Mesendoderm (in vitro differentiated cells): ENCODE data around the gene ZBTB7C.

Experiments used
- DNase-seq: peaks from one replicate; pipeline ENCODE4 v3.0.0; 2013
- H2AK5ac ChIP-seq: 2 replicates; pipeline ENCODE4 v1.6.1; 2013; ENCODE audit warnings: low read length, inconsistent platforms
- H2BK120ac ChIP-seq: 2 replicates; pipeline ENCODE4 v1.6.1; 2013; ENCODE audit warnings: low read depth, mild to moderate bottlenecking, low read length, moderate library complexity, mixed read lengths
- H2BK15ac ChIP-seq: replicated peaks from 2 replicates; pipeline ENCODE4 v1.6.1; 2013; ENCODE audit warnings: low read depth, mild to moderate bottlenecking, moderate library complexity
- H2BK5ac ChIP-seq: 2 replicates; pipeline ENCODE4 v1.6.1; 2013; ENCODE audit warnings: low read length, inconsistent platforms
- H3K18ac ChIP-seq: 2 replicates; pipeline ENCODE4 v1.6.1; 2013; ENCODE audit warnings: mild to moderate bottlenecking, low read length, mixed read lengths
- H3K23ac ChIP-seq: one replicate; pipeline ENCODE4 v1.6.1; 2013; ENCODE audit warnings: low read length
- H3K27ac ChIP-seq: 2 replicates; pipeline ENCODE4 v1.5.1; 2013; ENCODE audit warnings: low read depth, mild to moderate bottlenecking, inconsistent platforms, low read length, moderate library complexity
- H3K27me3 ChIP-seq: 2 replicates; pipeline ENCODE4 v1.6.1; 2013; ENCODE audit warnings: low read length, control low read depth, mild to moderate bottlenecking, inconsistent platforms; ENCODE audit not compliant: insufficient read depth, poor library complexity
- H3K36me3 ChIP-seq: 2 replicates; pipeline ENCODE4 v1.6.1; 2013; ENCODE audit warnings: low read length, inconsistent platforms; ENCODE audit not compliant: control insufficient read depth, insufficient read depth
- H3K4ac ChIP-seq: one replicate; pipeline ENCODE4 v1.6.1; 2013; ENCODE audit warnings: low read depth, mild to moderate bottlenecking, low read length, moderate library complexity
- H3K4me1 ChIP-seq: 2 replicates; pipeline ENCODE4 v1.6.1; 2013; ENCODE audit warnings: low read depth, low read length, inconsistent platforms; ENCODE audit not compliant: control insufficient read depth
- H3K4me2 ChIP-seq: 2 replicates; pipeline ENCODE4 v1.6.1; 2013; ENCODE audit warnings: low read length
- H3K4me3 ChIP-seq: 2 replicates; pipeline ENCODE4 v1.5.1; 2013; ENCODE audit warnings: mild to moderate bottlenecking, low read length
- H3K56ac ChIP-seq: one replicate; pipeline ENCODE4 v1.6.1; 2013; ENCODE audit warnings: low read length
- H3K79me1 ChIP-seq: 2 replicates; pipeline ENCODE4 v1.6.1; 2013; ENCODE audit warnings: low read length, inconsistent platforms
- H3K79me2 ChIP-seq: 2 replicates; pipeline ENCODE4 v1.6.1; 2013; ENCODE audit warnings: mild to moderate bottlenecking, low read length; ENCODE audit not compliant: control insufficient read depth, insufficient read depth
- H3K9ac ChIP-seq: 2 replicates; pipeline ENCODE4 v1.6.1; 2013; ENCODE audit warnings: low read length, inconsistent platforms
- H4K5ac ChIP-seq: one replicate; pipeline ENCODE4 v1.6.1; 2013; ENCODE audit warnings: low read length
- H4K8ac ChIP-seq: one replicate; pipeline ENCODE4 v1.6.1; 2013; ENCODE audit warnings: low read depth, mild to moderate bottlenecking, control low read depth, low read length, moderate library complexity
- WGBS: extraction: QIAGEN DNeasy Blood & Tissue Kit; methylation state at CpG from one replicate; pipeline ENCODE4 v1.1.7; 2013; ENCODE audit warnings: low lambda C conversion rate, missing lambda C conversion rate; ENCODE audit not compliant: insufficient coverage; ENCODE audit errors: extremely low coverage; 5-methylcytosine and 5-hydroxymethylcytosine counted together

The ZBTB7C gene

DNA sequence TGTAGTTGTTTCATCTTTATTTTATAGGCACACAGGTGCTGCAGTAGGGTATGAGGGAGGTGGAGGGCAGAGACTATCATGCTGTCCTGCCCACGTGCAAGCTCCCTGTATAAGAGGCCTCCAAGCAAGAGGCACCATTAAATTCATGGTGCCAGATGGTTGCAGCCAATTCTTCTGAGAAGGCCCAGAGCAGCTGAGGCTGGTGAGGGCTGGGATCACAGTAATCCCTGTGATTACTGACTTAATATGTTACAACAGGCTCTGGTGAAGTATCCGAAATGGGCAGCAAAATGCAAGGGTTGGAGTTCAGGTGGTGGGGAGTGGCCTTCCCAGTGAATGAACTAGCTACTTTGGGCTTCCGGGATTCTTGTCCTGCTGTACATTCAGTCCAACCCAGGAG lies 286.8 kb downstream of the ZBTB7C start:
- Histone ChIP-seq H3K56ac (no peak overlapping the region), H3K27ac (no peak overlapping the region), H2BK120ac (no peak overlapping the region), H3K4me3 (no peak overlapping the region), H3K36me3 (no peaks in the 10 kb centered on the region), H3K79me1 (no peaks in the 10 kb centered on the region), H2BK15ac (no peak overlapping the region), H2BK5ac (no peak overlapping the region), H3K18ac (no peak overlapping the region), H3K79me2 (no peaks in the 10 kb centered on the region), H3K23ac (no peak overlapping the region), H3K27me3 (no peaks in the 10 kb centered on the region), H3K4ac (no peak overlapping the region), H3K9ac (no peak overlapping the region), H4K5ac (no peak overlapping the region), H3K4me1 (no peaks in the 10 kb centered on the region), H4K8ac (no peak overlapping the region), H2AK5ac (no peak overlapping the region), H3K4me2 (no peak overlapping the region)
- WGBS: no CpG with 5 or more reads among the region's 3 CpGs
- DNase-seq: no peak

- Histone ChIP-seq H3K56ac (no peak overlapping the region), H3K9ac (no peak overlapping the region), H2BK120ac (no peak overlapping the region), H3K4ac (no peak overlapping the region), H2BK15ac (no peak overlapping the region), H2AK5ac (no peak overlapping the region), H4K5ac (no peak overlapping the region), H3K23ac (no peak overlapping the region), H3K79me2 (no peaks in the 10 kb centered on the region), H3K27ac (no peak overlapping the region), H3K18ac (no peak overlapping the region), H3K36me3 (no peaks in the 10 kb centered on the region), H3K4me3 (no peak overlapping the region), H3K4me1 (no peaks in the 10 kb centered on the region), H3K4me2 (no peak overlapping the region), H2BK5ac (no peak overlapping the region), H3K27me3 (no peaks in the 10 kb centered on the region), H4K8ac (no peak overlapping the region), H3K79me1 (no peaks in the 10 kb centered on the region)
- no peak for DNase-seq
- WGBS: no CpG with 5 or more reads among the region's 3 CpGs
Observed at GRCh38 chr18:48121752-48122151, 287.4 kb downstream of the ZBTB7C start.

DNA sequence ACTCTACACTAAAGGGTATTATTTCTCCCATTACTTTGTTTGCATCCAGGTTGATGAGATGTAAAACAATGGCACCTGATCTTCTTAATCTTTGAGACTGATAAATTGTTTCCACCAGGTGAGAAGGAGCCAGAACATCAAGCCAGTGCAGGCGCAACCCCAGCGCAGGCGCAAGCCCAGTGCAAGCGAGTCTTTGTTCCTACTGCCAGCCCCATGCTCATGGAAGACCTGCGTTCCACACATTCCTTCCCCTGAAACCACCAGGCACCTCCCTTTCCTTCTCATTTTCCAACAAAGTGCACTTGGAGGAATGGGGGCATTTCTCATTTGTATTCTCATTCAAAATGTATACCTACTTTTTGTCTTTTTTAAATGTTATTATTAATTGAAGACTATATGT lies 290.0 kb downstream of the ZBTB7C start:
- no peak overlapping the region for H2BK5ac ChIP-seq
- no peaks in the 10 kb centered on the region for H3K36me3 ChIP-seq
- no peaks in the 10 kb centered on the region for H3K27me3 ChIP-seq
- no peak overlapping the region for H3K23ac ChIP-seq
- H3K79me1 ChIP-seq: no peaks in the 10 kb centered on the region
- no peaks in the 10 kb centered on the region for H3K4me1 ChIP-seq
- no peak overlapping the region for H2BK120ac ChIP-seq
- no CpG with 5 or more reads among the region's 5 CpGs for WGBS
- no peak overlapping the region for H4K8ac ChIP-seq
- no peak overlapping the region for H3K4me2 ChIP-seq
- H3K79me2 ChIP-seq: no peaks in the 10 kb centered on the region
- no peak for DNase-seq
- no peak overlapping the region for H2BK15ac ChIP-seq
- H3K4ac ChIP-seq: no peak overlapping the region
- no peak overlapping the region for H2AK5ac ChIP-seq
- no peak overlapping the region for H3K18ac ChIP-seq
- no peak overlapping the region for H3K27ac ChIP-seq
- H4K5ac ChIP-seq: no peak overlapping the region
- H3K56ac ChIP-seq: no peak overlapping the region
- H3K9ac ChIP-seq: no peak overlapping the region
- H3K4me3 ChIP-seq: no peak overlapping the region

- no peak overlapping the region for H3K4ac ChIP-seq
- no peaks in the 10 kb centered on the region for H3K36me3 ChIP-seq
- H2AK5ac ChIP-seq: no peak overlapping the region
- no peak overlapping the region for H2BK120ac ChIP-seq
- no peak overlapping the region for H3K27ac ChIP-seq
- DNase-seq: no peak
- no peak overlapping the region for H3K4me3 ChIP-seq
- no peak overlapping the region for H3K23ac ChIP-seq
- no peak overlapping the region for H2BK15ac ChIP-seq
- H3K27me3 ChIP-seq: no peaks in the 10 kb centered on the region
- H3K79me2 ChIP-seq: no peaks in the 10 kb centered on the region
- no peak overlapping the region for H4K8ac ChIP-seq
- no peak overlapping the region for H3K9ac ChIP-seq
- no peaks in the 10 kb centered on the region for H3K4me1 ChIP-seq
- H3K4me2 ChIP-seq: no peak overlapping the region
- no CpG with 5 or more reads among the region's 9 CpGs for WGBS
- no peaks in the 10 kb centered on the region for H3K79me1 ChIP-seq
- no peak overlapping the region for H3K56ac ChIP-seq
- H2BK5ac ChIP-seq: no peak overlapping the region
- no peak overlapping the region for H4K5ac ChIP-seq
- no peak overlapping the region for H3K18ac ChIP-seq
Observed at GRCh38 chr18:48116873-48117630, 292.1 kb downstream of the ZBTB7C start.

DNA sequence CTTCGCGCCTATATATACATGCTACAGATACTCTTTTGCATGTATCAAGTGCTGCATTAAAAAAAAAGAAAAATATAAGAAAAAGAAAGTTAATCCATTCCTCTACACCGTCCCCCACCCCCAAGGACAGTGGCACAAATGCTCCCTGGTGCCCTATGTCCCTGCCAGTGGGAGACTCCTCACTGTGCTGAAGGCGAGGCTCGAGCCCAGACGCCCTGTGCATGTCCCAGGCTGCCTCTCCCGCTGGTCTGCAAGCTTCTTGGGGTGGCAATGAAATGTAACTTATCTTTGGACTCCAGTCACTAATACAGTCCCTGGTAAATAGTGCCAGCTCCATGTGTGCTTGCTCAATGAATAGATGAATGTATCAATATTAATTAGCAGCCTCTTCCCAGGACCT lies 293.2 kb downstream of the ZBTB7C start:
- Histone ChIP-seq H2BK15ac (no peak overlapping the region), H3K56ac (no peak overlapping the region), H3K4me3 (no peak overlapping the region), H3K9ac (no peak overlapping the region), H4K8ac (no peak overlapping the region), H3K18ac (no peak overlapping the region), H3K23ac (no peak overlapping the region), H3K27ac (no peak overlapping the region), H2BK5ac (no peak overlapping the region), H3K4me1 (no peaks in the 10 kb centered on the region), H3K4ac (no peak overlapping the region), H3K36me3 (no peaks in the 10 kb centered on the region), H3K27me3 (no peaks in the 10 kb centered on the region), H3K79me2 (no peaks in the 10 kb centered on the region), H3K4me2 (no peak overlapping the region), H2AK5ac (no peak overlapping the region), H3K79me1 (no peaks in the 10 kb centered on the region), H4K5ac (no peak overlapping the region), H2BK120ac (no peak overlapping the region)
- no CpG with 5 or more reads among the region's 7 CpGs for WGBS
- DNase-seq: no peak

GRCh38 chr18:48113691-48114090 lies 295.5 kb downstream of the ZBTB7C start:
- H4K8ac ChIP-seq: no peak overlapping the region
- no peaks in the 10 kb centered on the region for H3K79me2 ChIP-seq
- no peak overlapping the region for H3K18ac ChIP-seq
- DNase-seq: no peak
- no peak overlapping the region for H3K56ac ChIP-seq
- H3K4me3 ChIP-seq: no peak overlapping the region
- H3K4me2 ChIP-seq: no peak overlapping the region
- no peak overlapping the region for H3K9ac ChIP-seq
- no peaks in the 10 kb centered on the region for H3K36me3 ChIP-seq
- no peak overlapping the region for H4K5ac ChIP-seq
- WGBS: no CpG with 5 or more reads among the region's 8 CpGs
- H2BK5ac ChIP-seq: no peak overlapping the region
- no peak overlapping the region for H3K4ac ChIP-seq
- no peak overlapping the region for H2BK120ac ChIP-seq
- no peak overlapping the region for H2BK15ac ChIP-seq
- no peak overlapping the region for H2AK5ac ChIP-seq
- no peaks in the 10 kb centered on the region for H3K27me3 ChIP-seq
- H3K23ac ChIP-seq: no peak overlapping the region
- H3K27ac ChIP-seq: no peak overlapping the region
- no peaks in the 10 kb centered on the region for H3K4me1 ChIP-seq
- H3K79me1 ChIP-seq: no peaks in the 10 kb centered on the region
